ENCODE results near the gene ZDHHC8.
"Not testable (repeated sequence)": the region's sequence is repeated elsewhere in the genome, so short reads cannot be mapped to it uniquely, and the experiment has no call there.

The ZDHHC8 gene

DNA sequence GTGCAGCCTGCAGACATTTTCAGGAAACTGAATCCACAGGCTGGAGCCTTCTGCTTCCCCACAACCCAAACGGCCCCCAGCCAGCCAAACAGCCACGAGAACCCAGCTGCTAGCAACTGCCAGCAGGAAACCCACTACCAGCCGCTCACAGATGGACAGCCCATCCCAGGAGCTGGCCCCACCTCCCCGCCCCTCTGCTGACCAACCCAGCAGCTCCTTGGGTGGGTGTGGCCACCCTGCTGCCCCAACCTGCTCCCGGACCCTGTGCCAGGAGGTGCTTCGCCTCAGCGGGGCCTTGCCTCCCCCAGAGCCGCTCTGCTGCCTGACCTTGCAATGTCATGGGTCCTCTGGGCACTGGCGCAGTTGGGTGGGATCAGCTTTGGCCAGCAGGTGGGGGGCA is 27.5 kb downstream of the ZDHHC8 start:
- no peak for DNase-seq (ENCODE audit: low read depth)
- no peak overlapping the region for H3K4me3 ChIP-seq (ENCODE audit: low read depth, low read length)
- TF ChIP-seq CTCF (conservative IDR thresholded peaks at IDR 0.05; ENCODE audit: low read depth, low read length) = no peak

DNA sequence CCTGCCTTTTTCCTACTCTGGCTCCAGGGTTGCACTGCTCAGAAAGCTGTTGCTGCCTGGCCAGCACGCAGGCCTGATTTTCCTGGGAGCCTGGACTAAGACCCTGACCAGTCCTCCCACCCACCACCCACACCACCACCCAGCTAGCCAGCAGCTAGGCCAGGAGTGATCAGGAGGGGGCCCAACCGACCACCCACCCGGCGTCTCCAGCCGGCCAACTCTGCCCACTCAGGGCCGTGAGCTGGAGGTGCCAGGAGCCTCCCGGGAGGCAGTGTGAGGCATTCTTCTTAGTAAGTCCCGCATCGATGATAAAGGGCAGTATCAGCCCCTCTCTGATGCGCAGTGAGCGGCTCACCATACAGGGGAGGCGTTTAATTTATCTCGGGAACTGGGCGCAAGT is 27.9 kb downstream of the ZDHHC8 start:
- DNase-seq (ENCODE audit: low read depth); H3K4me3 ChIP-seq (ENCODE audit: low read depth, low read length): not testable (repeated sequence)

DNA sequence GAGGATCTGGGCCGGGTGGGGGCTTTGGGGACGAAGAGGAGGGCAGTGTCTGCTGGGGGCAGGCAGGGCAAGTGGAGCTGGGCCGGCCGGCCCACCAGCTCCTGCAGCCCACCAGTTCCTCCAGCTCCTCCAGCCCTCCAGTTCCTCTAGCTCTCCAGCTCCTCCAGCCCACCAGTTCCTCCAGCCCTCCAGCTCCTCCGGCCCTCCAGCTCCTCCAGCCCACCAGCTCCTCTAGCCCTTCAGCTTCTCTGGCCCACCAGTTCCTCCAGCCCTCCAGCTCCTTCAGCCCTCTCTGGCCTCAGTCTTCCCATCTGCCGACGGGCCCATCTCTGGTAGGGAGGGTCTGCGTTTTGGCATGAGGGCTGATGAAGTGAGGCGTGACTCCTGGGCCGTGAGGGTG is 28.4 kb downstream of the ZDHHC8 start:
- no peak for TF ChIP-seq CTCF (conservative IDR thresholded peaks at IDR 0.05; ENCODE audit: low read depth, low read length)
- no peak for DNase-seq (ENCODE audit: low read depth)
- no peak overlapping the region for H3K4me3 ChIP-seq (ENCODE audit: low read depth, low read length)

DNA sequence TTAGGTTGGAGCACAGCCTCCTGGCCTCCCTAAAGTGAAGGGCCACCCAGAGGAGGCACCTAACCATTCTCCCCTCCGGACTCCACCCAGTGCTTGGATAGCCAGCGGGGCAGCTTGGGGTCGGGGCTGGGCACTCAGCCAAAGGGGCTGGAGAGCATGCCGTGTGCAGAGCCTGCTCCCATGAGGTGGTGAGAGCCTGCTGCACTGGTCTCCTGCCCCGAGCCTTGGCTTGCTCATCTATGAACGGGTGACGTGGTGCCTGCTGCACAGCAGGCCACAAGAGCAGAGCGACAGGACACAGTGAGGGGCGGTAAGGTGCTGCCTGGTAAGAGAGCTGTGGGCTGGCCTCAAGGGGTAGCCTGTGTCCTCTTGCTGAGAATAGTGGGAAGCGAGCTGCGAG is 33.3 kb downstream of the ZDHHC8 start:
- DNase-seq (ENCODE audit: low read depth) = no peak
- H3K4me3 ChIP-seq (ENCODE audit: low read depth, low read length) = no peak overlapping the region
- TF ChIP-seq CTCF (conservative IDR thresholded peaks at IDR 0.05; ENCODE audit: low read depth, low read length) = no peak

DNA sequence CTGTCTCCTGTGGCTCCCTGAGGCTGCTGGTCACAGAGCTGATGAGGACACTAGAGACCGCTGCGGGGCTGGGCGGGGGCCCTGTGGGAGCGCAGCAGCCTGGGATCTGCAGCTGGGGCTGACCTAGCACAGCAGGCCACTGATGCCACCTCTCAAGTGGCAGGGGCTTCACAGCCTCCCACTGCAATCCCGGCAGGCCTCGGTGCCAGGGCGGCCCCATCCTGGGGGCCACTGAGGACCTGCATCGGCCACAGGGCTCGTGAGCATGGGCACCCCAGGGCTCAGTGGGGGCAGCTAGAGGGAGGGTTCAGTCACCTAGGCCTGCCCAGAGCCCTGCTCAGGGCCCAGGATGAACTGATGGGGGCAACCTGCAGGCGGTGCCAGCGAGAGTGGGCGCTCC is 33.8 kb downstream of the ZDHHC8 start:
- no peak for DNase-seq (ENCODE audit: low read depth)
- H3K4me3 ChIP-seq (ENCODE audit: low read depth, low read length) = no peak overlapping the region
- no peak for TF ChIP-seq CTCF (conservative IDR thresholded peaks at IDR 0.05; ENCODE audit: low read depth, low read length)

DNA sequence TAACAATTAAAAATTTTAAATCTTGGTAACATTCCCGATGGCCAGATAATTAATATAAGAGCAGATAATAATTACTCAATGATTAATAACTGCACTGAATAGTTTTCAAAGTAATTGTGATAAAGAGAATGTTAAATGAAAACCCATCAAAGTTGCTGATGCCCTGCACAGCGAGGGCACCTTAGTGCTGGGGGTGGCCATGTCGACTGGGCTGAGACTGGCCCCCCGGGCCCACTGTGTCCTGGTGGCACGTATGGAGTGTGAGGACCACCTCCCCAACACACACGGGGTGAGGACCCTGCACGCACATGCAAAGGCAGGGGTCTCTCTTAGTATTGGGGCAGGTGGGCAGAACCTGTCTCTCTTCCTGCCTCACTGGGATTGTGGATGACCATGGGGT is 34.3 kb downstream of the ZDHHC8 start:
- DNase-seq (ENCODE audit: low read depth) = no peak
- no peak for TF ChIP-seq CTCF (conservative IDR thresholded peaks at IDR 0.05; ENCODE audit: low read depth, low read length)
- no peak overlapping the region for H3K4me3 ChIP-seq (ENCODE audit: low read depth, low read length)

GRCh38 chr22:20166703-20167102 is 35.1 kb downstream of the ZDHHC8 start:
- no peak for DNase-seq (ENCODE audit: low read depth)
- TF ChIP-seq CTCF (conservative IDR thresholded peaks at IDR 0.05; ENCODE audit: low read depth, low read length) = no peak
- no peak overlapping the region for H3K4me3 ChIP-seq (ENCODE audit: low read depth, low read length)

All from choroid plexus epithelial cell (primary cell).